IMR-90 (cell line): ENCODE measurements around the gene SUGCT.

ENCODE experiments used
- CTCF ChIP-seq: conservative IDR thresholded peaks from 2 replicates; pipeline ENCODE4 v1.5.1; 2012; ENCODE audit warnings: mild to moderate bottlenecking, low read depth, low read length, improper control_type of control experiment
- MXI1 ChIP-seq: IDR thresholded peaks from 2 replicates; pipeline ENCODE4 v1.6.1; 2012; ENCODE audit warnings: low read depth, mild to moderate bottlenecking, low read length, moderate library complexity, borderline replicate concordance
- POLR2A ChIP-seq: IDR thresholded peaks from 2 replicates; pipeline ENCODE4 v1.6.1; 2012; ENCODE audit warnings: mild to moderate bottlenecking, low read depth, low read length
- RAD21 ChIP-seq: IDR thresholded peaks from 2 replicates; pipeline ENCODE4 v1.6.1; 2012; ENCODE audit warnings: low read length, improper control_type of control experiment
- RCOR1 ChIP-seq: IDR thresholded peaks from 2 replicates; pipeline ENCODE4 v1.6.1; 2012; ENCODE audit warnings: mild to moderate bottlenecking, low read length, improper control_type of control experiment; ENCODE audit not compliant: insufficient replicate concordance

- TF ChIP-seq CTCF (no peak), POLR2A (no peak), RAD21 (no peak), MXI1 (no peak), RCOR1 (no peak)
These were observed 519.4 kb downstream of the SUGCT start for GRCh38 chr7:40654171-40654570.
